IPS-20b (cell line): ENCODE results near the gene NTMT1.

Experiments
- H3K27ac ChIP-seq: one replicate; pipeline ENCODE4 v1.5.1; 2013; ENCODE audit warnings: low read length
- H3K27me3 ChIP-seq: 2 replicates; pipeline ENCODE4 v1.6.1; 2013; ENCODE audit warnings: mild to moderate bottlenecking, low read length, inconsistent platforms; ENCODE audit not compliant: insufficient read depth
- H3K36me3 ChIP-seq: 2 replicates; pipeline ENCODE4 v1.6.1; 2013; ENCODE audit warnings: low read depth, mild to moderate bottlenecking, inconsistent platforms, low read length, moderate library complexity; ENCODE audit not compliant: insufficient read depth
- H3K4me1 ChIP-seq: 2 replicates; pipeline ENCODE4 v1.6.1; 2013; ENCODE audit warnings: mild to moderate bottlenecking, control low read depth, inconsistent platforms, low read length, moderate library complexity; ENCODE audit not compliant: insufficient read depth
- H3K4me3 ChIP-seq: 2 replicates; pipeline ENCODE4 v1.5.1; 2013; ENCODE audit warnings: mild to moderate bottlenecking, low read length, inconsistent platforms
- H3K9ac ChIP-seq: 2 replicates; pipeline ENCODE4 v1.6.1; 2013; ENCODE audit warnings: low read depth, mild to moderate bottlenecking, inconsistent platforms, low read length, moderate library complexity
- H3K9me3 ChIP-seq: 2 replicates; pipeline ENCODE4 v1.6.1; 2013; ENCODE audit warnings: mild to moderate bottlenecking, low read depth, low read length, inconsistent platforms; ENCODE audit not compliant: insufficient read depth

The NTMT1 gene

GRCh38 chr9:129620669-129621295, 5.2 kb upstream of the NTMT1 start, which contains the start of gene C9orf50:
C9orf50 (minus strand) TSS chr9:129621101; CDS start chr9:129620574, 527 bp downstream.
- no peaks in the 10 kb centered on the region for H3K36me3 ChIP-seq
- peak within 1 kb of the TSS; percentile 64 for H3K4me3 ChIP-seq
- no peak within 1 kb of the TSS; the same call in 1 of the 2 replicates for H3K9ac ChIP-seq
- H3K9me3 ChIP-seq: no peaks in the 10 kb centered on the region
- H3K27ac ChIP-seq: no peak within 1 kb of the TSS
- H3K4me1 ChIP-seq: 0 out of 2 replicates have a peak, but pooled peaks cover 4% of the 10 kb centered on the region
- H3K27me3 ChIP-seq: peaks cover 41% of the 10 kb centered on the region

DNA sequence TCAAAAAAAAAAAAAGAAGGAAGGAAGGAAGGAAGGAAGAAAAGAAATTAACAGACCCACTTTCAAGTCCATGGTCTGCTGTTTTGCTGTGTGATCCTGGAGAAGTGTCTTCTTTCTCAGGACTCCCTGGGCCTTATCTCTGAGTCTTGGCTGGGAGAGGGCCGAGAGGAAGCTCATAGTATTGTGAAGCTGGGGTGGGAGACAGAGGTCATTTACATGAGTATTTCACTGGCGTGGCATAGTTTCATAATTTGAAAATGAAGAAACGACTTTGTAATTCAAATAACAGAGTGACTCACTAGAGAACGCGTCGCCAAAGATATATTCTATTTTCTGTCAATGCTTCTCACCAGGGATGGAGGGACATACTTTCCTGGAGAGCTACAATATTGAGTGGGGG, 2.6 kb upstream of the NTMT1 start:
- H3K27ac ChIP-seq: no peak overlapping the region

DNA sequence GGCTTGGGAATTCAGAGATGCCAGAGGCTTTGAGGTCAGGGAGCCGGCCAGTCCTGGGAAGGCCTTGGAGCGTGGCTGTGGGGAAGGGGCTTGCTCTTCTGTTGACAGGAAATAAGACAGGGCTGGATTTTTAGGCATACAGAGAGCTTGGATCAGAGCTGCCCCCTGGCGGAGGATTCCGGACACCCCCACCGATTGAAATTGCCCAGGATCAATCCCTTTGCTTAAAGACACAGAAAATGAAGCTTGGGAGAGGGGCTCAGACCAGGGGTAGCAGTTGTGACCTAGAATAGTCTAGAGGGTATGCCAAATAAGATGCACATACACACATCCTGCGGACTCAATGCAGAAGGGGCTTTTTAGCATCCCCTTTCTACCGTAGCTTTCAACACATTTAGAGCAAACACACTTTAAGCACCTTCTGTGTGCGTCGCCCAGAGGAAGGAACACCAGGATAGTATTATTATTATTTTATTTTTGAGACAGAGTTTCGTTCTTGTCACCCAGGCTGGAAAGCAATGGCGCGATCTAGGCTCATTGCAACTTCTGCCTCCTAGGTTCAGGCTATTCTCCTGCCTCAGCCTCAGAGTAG, 1.7 kb upstream of the NTMT1 start:
- Histone ChIP-seq H3K9me3 (no peaks in the 10 kb centered on the region), H3K9ac (no peak overlapping the region), H3K27ac (no peak overlapping the region), H3K36me3 (peaks cover 18% of the 10 kb centered on the region), H3K4me3 (no peak overlapping the region), H3K4me1 (peaks cover 16% of the 10 kb centered on the region), H3K27me3 (peaks cover 29% of the 10 kb centered on the region)

More for the DNA sequence above, 2.6 kb upstream of the NTMT1 start:
- H3K9ac ChIP-seq: no peak overlapping the region
- H3K36me3 ChIP-seq: peaks cover 10% of the 10 kb centered on the region
- peaks cover 16% of the 10 kb centered on the region for H3K4me1 ChIP-seq
- no peaks in the 10 kb centered on the region for H3K9me3 ChIP-seq
- no peak overlapping the region for H3K4me3 ChIP-seq
- peaks cover 34% of the 10 kb centered on the region for H3K27me3 ChIP-seq

DNA sequence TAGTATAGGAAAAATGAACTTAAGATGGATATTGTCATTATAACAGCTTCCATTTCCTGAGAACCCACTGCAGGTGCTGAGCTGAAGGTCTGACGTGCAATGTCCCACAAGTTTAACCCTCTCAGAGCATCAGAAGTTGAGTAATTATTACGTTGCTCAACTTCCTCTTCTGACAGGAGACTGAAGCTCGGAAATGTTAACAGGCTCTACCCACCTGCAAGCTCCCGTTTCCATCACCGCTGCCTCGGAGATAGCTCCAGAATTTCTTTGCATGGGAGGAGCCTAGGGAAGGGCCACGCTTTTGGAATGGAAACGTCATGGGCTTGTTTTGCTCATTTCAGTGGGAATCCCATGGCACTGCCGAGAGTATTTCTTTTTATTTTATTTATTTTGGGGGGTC, 1.0 kb upstream of the NTMT1 start:
- Histone ChIP-seq H3K9me3 (no peaks in the 10 kb centered on the region), H3K4me3 (no peak overlapping the region), H3K9ac (no peak overlapping the region), H3K27me3 (peaks cover 22% of the 10 kb centered on the region), H3K36me3 (peaks cover 18% of the 10 kb centered on the region), H3K4me1 (peaks cover 16% of the 10 kb centered on the region), H3K27ac (no peak overlapping the region)

DNA sequence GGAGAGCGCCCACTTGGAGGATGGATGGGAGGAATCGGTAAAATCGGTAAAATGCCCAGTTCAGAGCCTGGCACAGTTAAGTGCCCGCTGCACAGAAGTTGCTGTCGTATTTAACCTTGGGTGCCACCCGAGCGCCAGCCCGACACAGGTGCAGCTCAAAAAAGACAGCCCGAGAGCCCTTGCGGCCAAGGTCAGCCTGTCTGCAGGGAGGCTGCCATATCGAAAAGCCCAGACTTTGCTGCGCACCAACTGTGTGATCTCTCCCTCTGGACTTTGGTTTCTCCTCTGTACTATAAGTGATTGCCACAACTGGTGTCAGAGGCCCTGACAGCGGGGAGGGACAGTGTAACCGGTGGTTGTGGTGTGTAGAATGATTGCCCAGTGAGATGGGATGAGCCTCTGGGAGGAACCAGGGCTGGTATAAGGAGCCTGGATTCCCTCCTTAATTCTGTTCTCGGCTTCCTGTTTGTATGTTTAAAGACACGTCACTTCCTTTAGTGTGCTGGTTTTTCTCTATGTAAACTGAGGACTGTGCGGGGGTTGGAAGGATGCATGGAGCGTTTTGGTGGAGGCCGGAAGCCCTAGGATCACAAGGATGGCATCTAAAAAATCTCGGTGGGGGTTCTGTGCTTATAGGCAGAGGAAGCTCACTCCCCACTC, 792 bp downstream of the NTMT1 start:
- Histone ChIP-seq H3K27ac (no peak overlapping the region), H3K4me1 (peaks cover 12% of the 10 kb centered on the region)

DNA sequence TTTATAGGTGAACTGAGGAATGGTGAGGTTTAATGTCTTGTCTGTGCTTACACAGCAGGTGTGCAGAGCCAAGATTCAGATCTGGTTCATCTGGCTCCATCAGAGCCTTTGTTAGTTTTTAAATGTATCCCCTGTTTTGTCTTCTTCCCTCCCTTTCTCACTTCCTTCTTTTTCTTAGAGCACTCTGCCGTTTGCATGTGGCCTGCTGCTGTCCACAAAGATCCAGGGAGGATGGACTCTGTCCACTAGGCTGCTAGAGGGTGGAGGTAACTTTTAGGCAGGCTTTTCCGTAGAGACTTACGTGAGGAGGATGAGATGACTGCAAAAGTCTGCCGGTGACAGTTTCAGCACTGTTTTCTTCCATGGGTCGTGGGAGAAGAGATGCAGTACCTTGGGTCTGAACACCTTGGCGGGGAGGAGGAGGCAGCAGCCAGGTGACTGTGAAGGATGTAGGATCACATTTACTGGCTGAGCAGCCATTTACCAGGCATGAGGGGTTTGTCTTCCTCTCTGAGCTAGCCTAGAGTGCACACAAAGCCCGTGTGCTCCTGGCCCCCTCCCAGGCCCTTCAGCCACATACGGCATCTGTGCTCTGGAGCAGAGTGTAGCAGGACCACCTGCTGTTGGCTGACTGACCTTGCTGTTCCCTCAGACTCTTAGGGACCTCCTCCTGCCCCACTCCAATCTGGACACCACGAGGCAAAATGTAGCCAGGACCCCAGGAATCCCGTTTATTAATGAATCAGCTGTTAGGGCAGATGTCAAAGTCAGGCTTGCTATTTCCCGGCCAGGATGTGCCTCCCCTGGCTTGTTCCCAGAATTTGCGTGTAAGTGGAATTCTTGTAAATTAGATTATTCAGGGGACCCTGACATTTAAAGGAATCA, 1.8 kb downstream of the NTMT1 start:
- H3K9me3 ChIP-seq: no peaks in the 10 kb centered on the region
- H3K4me3 ChIP-seq: peak overlapping the region; percentile 85; the same call in 1 of the 2 replicates
- H3K9ac ChIP-seq: peak overlapping the region; percentile 90; the same call in 1 of the 2 replicates
- H3K4me1 ChIP-seq: peaks cover 12% of the 10 kb centered on the region
- peaks cover 29% of the 10 kb centered on the region for H3K36me3 ChIP-seq
- no peak overlapping the region for H3K27ac ChIP-seq
- no peaks in the 10 kb centered on the region for H3K27me3 ChIP-seq

More for the DNA sequence above, 792 bp downstream of the NTMT1 start:
- peaks cover 21% of the 10 kb centered on the region for H3K36me3 ChIP-seq
- no peaks in the 10 kb centered on the region for H3K9me3 ChIP-seq
- peaks cover 4% of the 10 kb centered on the region for H3K27me3 ChIP-seq
- H3K4me3 ChIP-seq: peak overlapping the region; percentile 85
- peak overlapping the region; percentile 90 for H3K9ac ChIP-seq

- Histone ChIP-seq H3K9me3 (no peaks in the 10 kb centered on the region), H3K36me3 (peaks cover 38% of the 10 kb centered on the region), H3K27ac (no peak overlapping the region), H3K4me3 (no peak overlapping the region), H3K4me1 (peaks cover 12% of the 10 kb centered on the region), H3K27me3 (no peaks in the 10 kb centered on the region), H3K9ac (no peak overlapping the region)
Observed at GRCh38 chr9:129628709-129629108, 2.7 kb downstream of the NTMT1 start.

DNA sequence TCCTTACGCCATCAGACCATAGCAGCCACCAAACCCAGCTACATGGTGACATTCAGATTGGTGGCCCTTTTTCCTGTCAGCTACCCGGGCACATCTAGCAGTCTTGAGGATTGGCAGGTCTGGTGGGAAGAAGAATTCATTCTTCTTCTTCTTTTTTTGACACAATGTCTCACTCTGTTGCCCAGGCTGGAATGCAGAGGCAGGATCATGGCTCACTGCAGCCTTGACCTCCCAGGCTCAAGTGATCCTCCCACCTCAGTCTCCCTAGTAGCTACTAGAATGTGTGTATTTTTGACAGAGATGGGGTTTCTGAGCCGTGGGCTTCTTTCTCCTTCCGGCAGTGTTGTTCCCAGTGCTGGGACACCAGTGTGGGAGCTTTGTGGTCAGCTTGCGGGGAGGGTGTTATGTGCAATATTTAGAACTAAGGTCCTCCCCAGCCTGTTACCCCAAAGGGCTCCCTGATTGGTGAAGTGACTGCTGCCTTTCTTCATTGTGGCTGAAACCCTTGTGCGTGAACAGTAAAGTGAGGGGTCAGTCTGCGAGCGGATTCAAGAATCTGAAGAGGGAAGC, 3.4 kb downstream of the NTMT1 start:
- Histone ChIP-seq H3K36me3 (peaks cover 44% of the 10 kb centered on the region), H3K27me3 (no peaks in the 10 kb centered on the region), H3K27ac (no peak overlapping the region), H3K4me1 (peaks cover 12% of the 10 kb centered on the region), H3K4me3 (no peak overlapping the region), H3K9ac (no peak overlapping the region), H3K9me3 (no peaks in the 10 kb centered on the region)

DNA sequence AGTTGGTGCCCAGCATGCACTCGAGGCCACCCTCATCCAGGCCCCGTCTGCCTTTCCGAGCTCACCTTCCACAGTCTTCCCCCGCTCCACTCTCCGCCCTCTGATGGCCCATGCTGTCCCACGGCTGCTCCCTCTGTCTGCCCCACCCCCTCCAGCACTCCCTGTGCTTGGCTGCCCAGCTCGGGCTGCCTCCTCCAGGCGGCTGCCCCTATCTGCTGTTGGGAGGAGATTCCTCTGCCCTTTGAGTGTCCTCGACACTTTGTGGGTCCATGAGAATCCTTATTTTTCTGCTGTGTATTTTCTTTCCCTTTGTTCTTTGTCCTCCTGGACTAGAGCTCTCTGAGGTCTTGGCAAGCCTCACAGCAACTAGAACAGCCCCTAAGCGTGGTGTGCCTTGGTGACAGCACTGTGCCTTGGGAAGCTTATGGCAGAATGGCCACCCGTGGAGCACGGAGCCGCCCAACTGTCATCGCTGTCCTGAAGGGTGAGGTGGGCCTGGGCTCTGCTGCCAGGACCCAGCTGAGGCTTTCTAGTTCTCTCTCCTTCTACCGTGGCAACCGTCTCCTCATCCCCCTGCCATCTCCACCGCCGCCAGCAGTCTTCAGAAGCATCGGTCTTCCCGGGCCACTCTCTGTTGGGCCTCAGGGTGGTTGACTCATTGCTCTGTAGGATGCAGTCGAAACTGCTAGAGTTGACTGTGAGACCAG, 5.2 kb downstream of the NTMT1 start:
- Histone ChIP-seq H3K27ac (no peak overlapping the region), H3K36me3 (peaks cover 60% of the 10 kb centered on the region), H3K4me3 (no peak overlapping the region), H3K9me3 (no peaks in the 10 kb centered on the region), H3K27me3 (no peaks in the 10 kb centered on the region), H3K4me1 (peaks cover 12% of the 10 kb centered on the region), H3K9ac (no peak overlapping the region)

GRCh38 chr9:129631674-129632129, 5.7 kb downstream of the NTMT1 start:
- Histone ChIP-seq H3K36me3 (peaks cover 64% of the 10 kb centered on the region), H3K27me3 (no peaks in the 10 kb centered on the region), H3K4me1 (peaks cover 12% of the 10 kb centered on the region), H3K4me3 (no peak overlapping the region), H3K9me3 (no peaks in the 10 kb centered on the region), H3K9ac (no peak overlapping the region), H3K27ac (no peak overlapping the region)
